Erythroblast (primary cell): ENCODE measurements around the gene ZBTB39.

ENCODE experiments used
- GATA1 ChIP-seq: IDR thresholded peaks from 2 replicates; pipeline ENCODE4 v1.6.1; 2011; ENCODE audit warnings: low read depth, mild to moderate bottlenecking, control low read depth, low read length, moderate library complexity
- POLR2A ChIP-seq: IDR thresholded peaks from 2 replicates; pipeline ENCODE4 v1.6.1; 2011; ENCODE audit warnings: mild to moderate bottlenecking, low read length

DNA sequence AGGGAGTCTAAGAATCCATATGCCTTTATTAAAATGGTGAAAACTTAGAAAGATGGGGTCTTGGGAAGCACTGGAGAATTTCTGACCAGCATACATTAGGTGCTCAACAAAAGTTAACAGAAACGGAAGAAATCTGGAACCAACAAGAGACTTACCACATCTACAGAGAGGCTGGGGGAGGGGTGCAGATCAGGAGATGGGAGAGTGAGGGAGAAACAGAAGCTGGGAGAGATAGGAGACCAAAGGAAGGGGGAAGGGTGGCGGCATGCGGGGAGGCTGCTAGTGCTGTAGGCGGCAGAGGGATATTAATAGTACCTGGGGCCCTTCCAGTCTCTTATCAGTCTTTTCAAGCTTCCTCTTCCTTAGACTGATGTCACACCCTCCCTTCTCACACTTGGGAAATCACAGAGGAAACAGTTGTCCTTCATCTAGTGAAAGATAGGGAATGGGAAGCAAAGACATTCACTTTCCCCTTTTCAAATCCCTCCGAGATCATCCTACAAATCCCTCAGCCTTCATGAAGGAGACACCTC is 18.1 kb downstream of the ZBTB39 start:
- TF ChIP-seq POLR2A (no peak), GATA1 (no peak)
